K562 (cell line): ENCODE measurements around the gene ZBTB14. TPM values are rescaled to one million over a fixed set of nuclear protein-coding genes. Genes with fewer than 3 reads are reported as not detected.

Experiments used
- ATAC-seq: fragments of 200-7000 bp; cut with Tn5 transposase; 3 replicates; pipeline ENCODE4 v1.9.1; 2020; ENCODE audit warnings: moderate library complexity
- BruUV-seq: library from RNA; stranded (reverse); fragments of 400-500 nt; replicated peaks from 2 replicates; lab custom pipeline; 2021; lab: Mats Ljungman, UMichigan
- CTCF ChIA-PET: fragments of 300-600 bp; formaldehyde crosslinking; extraction: SDS; loops from one replicate; lab custom pipeline; 2021; ENCODE audit warnings: low intra/inter-chr PET ratio; lab: Yijun Ruan, JAX
- POLR2A ChIA-PET: fragments of 300-600, 350-650 bp; sonication (Branson Sonifier 250); formaldehyde crosslinking; extraction: SDS; loops from one replicate; lab custom pipeline; 2021; ENCODE audit warnings: antibody characterized with exemption, inconsistent platforms; lab: Yijun Ruan, JAX
- DNase-seq, 4 experiments: peaks; one replicate each; pipeline versions ENCODE4 v3.0.0 to v3.0.0-alpha.2; 2011 to 2018; ENCODE audit warnings: low spot score in 3 of 4, mixed read lengths in 3 of 4; ENCODE audit errors: extremely low read depth in 1 of 4
- FAIRE-seq: peaks from 2 replicates; lab custom pipeline; 2011; peaks lifted over from hg19 to GRCh38; lab: Jason Lieb, UNC
- H2AFZ ChIP-seq: 2 replicates; pipeline ENCODE4 v1.6.0; 2011; ENCODE audit warnings: low read depth, low read length, control low read depth, inconsistent platforms
- H3K27ac ChIP-seq: fragments of 200-600 bp; 3 replicates; pipeline ENCODE4 v1.8.0; 2011; ENCODE audit warnings: low read depth, mild to moderate bottlenecking, control low read depth, inconsistent platforms, low read length, moderate library complexity, mixed read lengths; ENCODE audit errors: extremely low read depth
- H3K27me3 ChIP-seq, 2 experiments: fragments of 300-600 bp in 1 of 2; 2 replicates in 1 of 2; 3 replicates in 1 of 2; pipeline versions ENCODE4 v1.6.0 to v1.8.0; 2011; ENCODE audit warnings: inconsistent platforms in 2 of 2, low read length in 2 of 2, mild to moderate bottlenecking in 1 of 2, mixed read lengths in 1 of 2, moderate library complexity in 1 of 2; ENCODE audit not compliant: control insufficient read depth in 2 of 2, insufficient read depth in 2 of 2
- H3K36me3 ChIP-seq: fragments of 300-600 bp; 3 replicates; pipeline ENCODE4 v1.8.0; 2011; ENCODE audit warnings: mild to moderate bottlenecking, low read length, inconsistent platforms; ENCODE audit not compliant: control insufficient read depth, insufficient read depth
- H3K4me1 ChIP-seq, 2 experiments: fragments of 200-600 bp in 1 of 2; replicated peaks in 1 of 2; 2 replicates in 1 of 2; 3 replicates in 1 of 2; pipeline versions ENCODE4 v1.5.1 to v1.8.0; 2011; ENCODE audit warnings: inconsistent platforms in 2 of 2, low read length in 2 of 2, mild to moderate bottlenecking in 1 of 2, mixed read lengths in 1 of 2, moderate library complexity in 1 of 2; ENCODE audit not compliant: control insufficient read depth in 2 of 2, insufficient read depth in 2 of 2
- H3K4me2 ChIP-seq: 2 replicates; pipeline ENCODE4 v1.6.1; 2011; ENCODE audit warnings: low read length, control low read depth, inconsistent platforms, mixed read lengths; ENCODE audit not compliant: insufficient read depth
- H3K4me3 ChIP-seq: fragments of 200-600 bp; sonication (generic), shearing (Covaris generic); 2 replicates; pipeline ENCODE4 v1.5.1; 2016; ENCODE audit warnings: control low read depth, inconsistent platforms
- H3K79me2 ChIP-seq: fragments of 200-600 bp; 3 replicates; pipeline ENCODE4 v1.8.0; 2011; ENCODE audit warnings: low read length, inconsistent platforms; ENCODE audit not compliant: control insufficient read depth, insufficient read depth
- H3K9ac ChIP-seq, 2 experiments: 2 replicates each; pipeline versions ENCODE4 v1.6.0 to v1.6.1; 2011; ENCODE audit warnings: low read depth in 2 of 2, low read length in 2 of 2, control low read depth in 1 of 2, inconsistent platforms in 1 of 2, mild to moderate bottlenecking in 1 of 2, mixed read lengths in 1 of 2; ENCODE audit not compliant: insufficient read depth in 1 of 2
- H3K9me1 ChIP-seq: one replicate; pipeline ENCODE4 v1.6.0; 2011; ENCODE audit warnings: inconsistent platforms, mild to moderate bottlenecking, low read length, moderate library complexity; ENCODE audit not compliant: control insufficient read depth, insufficient read depth
- H3K9me3 ChIP-seq: replicated peaks from 2 replicates; pipeline ENCODE4 v1.5.1; 2011; ENCODE audit warnings: low read depth, low read length, inconsistent platforms; ENCODE audit not compliant: control insufficient read depth, insufficient read depth
- H4K20me1 ChIP-seq: replicated peaks from 2 replicates; pipeline ENCODE4 v1.6.1; 2011; ENCODE audit warnings: low read length, inconsistent platforms, mixed read lengths; ENCODE audit not compliant: control insufficient read depth, insufficient read depth
- ARID1B ChIP-seq: fragments of 450-650 bp; IDR thresholded peaks from 2 replicates; pipeline ENCODE4 v1.6.1; 2016; ENCODE audit warnings: antibody characterized with exemption, mild to moderate bottlenecking, inconsistent platforms
- CBFA2T3 ChIP-seq: fragments of 450-650 bp; IDR thresholded peaks from 2 replicates; pipeline ENCODE4 v1.6.1; 2017
- E2F5 ChIP-seq: sonication (generic); formaldehyde crosslinking; IDR thresholded peaks from 2 replicates; pipeline ENCODE4 v1.8.0; 2022; ENCODE audit warnings: mild to moderate bottlenecking, missing genetic modification reagents
- EWSR1 ChIP-seq: fragments of 450-650 bp; IDR thresholded peaks from 2 replicates; pipeline ENCODE4 v1.6.1; 2018; ENCODE audit warnings: borderline replicate concordance, mild to moderate bottlenecking, low read depth, moderate library complexity; ENCODE audit not compliant: partially characterized antibody
- HBP1 ChIP-seq: fragments of 450-650 bp; formaldehyde crosslinking; IDR thresholded peaks from 2 replicates; pipeline ENCODE4 v1.4.0; 2022; ENCODE audit warnings: missing genetic modification characterization
- HEY1 ChIP-seq: fragments of 250-450 bp; sonication (Bioruptor Pico); IDR thresholded peaks from 2 replicates; pipeline ENCODE4 v1.5.0; 2020; ENCODE audit warnings: mild to moderate bottlenecking, moderate library complexity, borderline replicate concordance
- KLF13 ChIP-seq: fragments of 450-650 bp; IDR thresholded peaks from 2 replicates; pipeline ENCODE4 v1.6.1; 2016; ENCODE audit warnings: missing genetic modification characterization, low read depth, mild to moderate bottlenecking, missing compliant biosample characterization, moderate library complexity, borderline replicate concordance
- KLF6 ChIP-seq: fragments of 250-450 bp; sonication (Bioruptor Pico); IDR thresholded peaks from 2 replicates; pipeline ENCODE4 v1.4.0; 2020; ENCODE audit warnings: mild to moderate bottlenecking, moderate library complexity, borderline replicate concordance
- MEIS2 ChIP-seq: fragments of 450-650 bp; IDR thresholded peaks from 2 replicates; pipeline ENCODE4 v1.6.1; 2014; ENCODE audit warnings: mild to moderate bottlenecking; ENCODE audit not compliant: partially characterized antibody
- NR3C1 ChIP-seq: sonication (generic); formaldehyde crosslinking; IDR thresholded peaks from 2 replicates; pipeline ENCODE4 v1.8.1; 2022; ENCODE audit warnings: missing genetic modification reagents
- ZKSCAN3 ChIP-seq: fragments of 250-450 bp; sonication (Bioruptor Pico); IDR thresholded peaks from 2 replicates; pipeline ENCODE4 v1.4.0; 2020
- ZNF23 ChIP-seq: fragments of 250-450 bp; sonication (Bioruptor Pico); IDR thresholded peaks from 2 replicates; pipeline ENCODE4 v1.4.0; 2020; ENCODE audit warnings: mild to moderate bottlenecking
- ZNF766 ChIP-seq: fragments of 200-800 bp; sonication (Bioruptor generic); conservative IDR thresholded peaks from 2 replicates; pipeline ENCODE4 v1.6.1; 2016; ENCODE audit warnings: missing genetic modification characterization, missing compliant biosample characterization
- WGBS: fragments of 100-300 bp; shearing (Covaris generic); methylation state at CpG from one replicate; pipeline ENCODE4 v1.1.6; 2016; ENCODE audit warnings: low coverage, mixed read lengths; ENCODE audit not compliant: insufficient coverage; ENCODE audit errors: missing lambda C conversion rate; 5-methylcytosine and 5-hydroxymethylcytosine counted together
- in situ Hi-C: fragments of 300-500 bp; cut with MboI; formaldehyde crosslinking; loops from 4 replicates; pipeline ENCODE4 v1.15.0; 2018; ENCODE audit warnings: inconsistent platforms, mixed read lengths
- intact Hi-C: fragments of 100-400 bp; cut with micrococcal nuclease; formaldehyde crosslinking; loops from 2 replicates; pipeline ENCODE4 v1.14.2; 2022
- polyA plus RNA-seq, 8 experiments: library from polyadenylated mRNA; depleted of rRNA in 4 of 8; stranded (reverse) in 5 of 8; unstranded in 3 of 8; fragments of >200 nt; fragmentation: Nextera tagmentation in 2 of 8; fragmentation: Illumina TruSeq in 1 of 8; extraction: Ambion mirVana in 2 of 8; extraction: Trizol in 1 of 8; gene quantifications; 2 replicates each; pipeline versions ENCODE4 v1.2.1 to v1.2.3, GENCODE V29; 2011 to 2014; ENCODE audit warnings: inconsistent platforms in 1 of 8, missing spikeins in 1 of 8
- total RNA-seq, 7 experiments: library from RNA; depleted of rRNA in 6 of 7; stranded (reverse); fragments of >200 nt in 6 of 7; fragmentation: Illumina TruSeq in 2 of 7; extraction: Trizol in 2 of 7; gene quantifications; 2 replicates each; pipeline versions ENCODE4 v1.2.1 to v1.2.3, GENCODE V29; 2011 to 2021; ENCODE audit warnings: low replicate concordance in 1 of 7
- TF ChIP-seq, protein P1 (sequence below), 3 experiments: fragments of 200-800 bp in 1 of 3; sonication (Bioruptor generic) in 1 of 3; sonication (generic) in 1 of 3; formaldehyde crosslinking in 1 of 3; IDR thresholded peaks; 2 replicates each; pipeline versions ENCODE4 v1.6.1 to v1.8.0; 2016 to 2022; ENCODE audit warnings: mild to moderate bottlenecking in 2 of 3, missing compliant biosample characterization in 2 of 3, missing genetic modification characterization in 2 of 3, missing genetic modification reagents in 1 of 3
- TF ChIP-seq, protein P2 (sequence below): fragments of 200-400 bp; formaldehyde crosslinking; IDR thresholded peaks from 2 replicates; pipeline ENCODE4 v1.6.1; 2017; ENCODE audit warnings: mild to moderate bottlenecking, low read depth, low read length, moderate library complexity

The ZBTB14 gene
- total and polyA plus RNA-seq, 9 of the 15 experiments (the other 6 are each of a cell fraction or from before 2014, with no cell fraction given), result 2.8 to 12.6 (median 9.0) TPM

- Histone ChIP-seq H4K20me1 (no peaks in the 10 kb centered on the region), H3K36me3 (peaks cover 29% of the 10 kb centered on the region), H3K4me2 (peak overlapping the region; percentile 77), H3K4me1 (peaks cover 5 to 19% of the 10 kb centered on the region in 2 experiments; a peak in 3 of 5 replicates), H3K27ac (peak overlapping the region; percentile 68), H3K9me3 (no peaks in the 10 kb centered on the region), H2AFZ (peak overlapping the region; percentile 77), H3K27me3 (no peaks in the 10 kb centered on the region), H3K79me2 (peaks cover 10% of the 10 kb centered on the region; the same call in 2 of the 3 replicates), H3K4me3 (peak overlapping the region; percentile 50), H3K9ac (peak overlapping the region; percentile 62 to 90), H3K9me1 (no peaks in the 10 kb centered on the region)
- FAIRE-seq (no peak), DNase-seq (peak in 3 of 4 experiments; percentile 13 to 62 (median 16)), ATAC-seq (peak; percentile 38)
- ChIA-PET CTCF (no interaction called here), POLR2A (interaction anchor here (0.7 to 3.5 kb wide), 9 partner anchors 7 to 61 kb away, joined by 3 to 25 read pairs (median 4); no protein-coding TSS in a partner anchor)
- intact Hi-C loops (loop anchor here (10.0 kb wide), 2 partner anchors 1390 to 1440 kb away; no protein-coding TSS in a partner anchor), in situ Hi-C loops (loop anchor here (25.0 kb wide), 1 partner anchor 1443 kb away; the partner anchor contains the start of gene ARHGAP28)
- WGBS, result under 1% methylated on average over 44 of the region's 58 CpGs
- BruUV-seq, result no TSS peak
- TF ChIP-seq ZKSCAN3 (CRISPR knock-in tag) (no peak), CBFA2T3 (no peak), NR3C1 (no peak), EWSR1 (no peak), E2F5 (CRISPR knock-in tag) (no peak), HEY1 (CRISPR knock-in tag) (no peak), MEIS2 (no peak), ZNF23 (no peak), KLF6 (CRISPR knock-in tag) (no peak), HBP1 (0 out of 2 replicates have a peak, but pooled peaks have one; percentile 24), KLF13 (tag) (no peak), ARID1B (no peak), ZNF766 (CRISPR knock-in tag) (no peak)
- TF ChIP-seq, protein P1, sequence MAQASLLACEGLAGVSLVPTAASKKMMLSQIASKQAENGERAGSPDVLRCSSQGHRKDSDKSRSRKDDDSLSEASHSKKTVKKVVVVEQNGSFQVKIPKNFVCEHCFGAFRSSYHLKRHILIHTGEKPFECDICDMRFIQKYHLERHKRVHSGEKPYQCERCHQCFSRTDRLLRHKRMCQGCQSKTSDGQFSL (CRISPR knock-in tag; IDR thresholded peaks at IDR 0.05), result no peak
- TF ChIP-seq, protein P1 (tag; IDR thresholded peaks at IDR 0.05), result no peak
- TF ChIP-seq, protein P2, sequence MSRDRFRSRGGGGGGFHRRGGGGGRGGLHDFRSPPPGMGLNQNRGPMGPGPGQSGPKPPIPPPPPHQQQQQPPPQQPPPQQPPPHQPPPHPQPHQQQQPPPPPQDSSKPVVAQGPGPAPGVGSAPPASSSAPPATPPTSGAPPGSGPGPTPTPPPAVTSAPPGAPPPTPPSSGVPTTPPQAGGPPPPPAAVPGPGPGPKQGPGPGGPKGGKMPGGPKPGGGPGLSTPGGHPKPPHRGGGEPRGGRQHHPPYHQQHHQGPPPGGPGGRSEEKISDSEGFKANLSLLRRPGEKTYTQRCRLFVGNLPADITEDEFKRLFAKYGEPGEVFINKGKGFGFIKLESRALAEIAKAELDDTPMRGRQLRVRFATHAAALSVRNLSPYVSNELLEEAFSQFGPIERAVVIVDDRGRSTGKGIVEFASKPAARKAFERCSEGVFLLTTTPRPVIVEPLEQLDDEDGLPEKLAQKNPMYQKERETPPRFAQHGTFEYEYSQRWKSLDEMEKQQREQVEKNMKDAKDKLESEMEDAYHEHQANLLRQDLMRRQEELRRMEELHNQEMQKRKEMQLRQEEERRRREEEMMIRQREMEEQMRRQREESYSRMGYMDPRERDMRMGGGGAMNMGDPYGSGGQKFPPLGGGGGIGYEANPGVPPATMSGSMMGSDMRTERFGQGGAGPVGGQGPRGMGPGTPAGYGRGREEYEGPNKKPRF, result no peak
Observed at GRCh38 chr18:5294457-5295230, 882 bp downstream of the ZBTB14 start.
